Uterus (tissue), 4 donors: ENCODE data around the gene SYNJ2. TPM values are rescaled to one million over a fixed set of nuclear protein-coding genes. Genes with fewer than 3 reads are reported as not detected.

Experiments used
- DNase-seq, 2 donors: peaks; one replicate each; pipeline ENCODE4 v3.0.0-alpha.2; 2019 to 2020
- H3K27ac ChIP-seq, 2 donors: fragments of 200-600 bp; sonication (generic); 1 replicate in 1 of 2; 2 replicates in 1 of 2; pipeline ENCODE4 v1.5.1; 2016 to 2018
- H3K27me3 ChIP-seq, 2 donors: fragments of 200-600 bp; sonication (generic); one replicate each; pipeline ENCODE4 v1.5.1; 2018 to 2019; ENCODE audit warnings: control low read depth in 1 of 2
- H3K36me3 ChIP-seq, 2 donors: fragments of 200-600 bp; sonication (generic); one replicate each; pipeline ENCODE4 v1.5.1; 2019; ENCODE audit warnings: control low read depth in 1 of 2
- H3K4me1 ChIP-seq, 2 donors: fragments of 200-600 bp; sonication (generic); one replicate each; pipeline ENCODE4 v1.5.1; 2018 to 2019; ENCODE audit warnings: control low read depth in 1 of 2
- H3K4me3 ChIP-seq, 2 donors: fragments of 200-600 bp; sonication (generic); 1 replicate in 1 of 2; 2 replicates in 1 of 2; pipeline ENCODE4 v1.5.1; 2018 to 2019; ENCODE audit warnings: mild to moderate bottlenecking in 1 of 2
- H3K9me3 ChIP-seq, 2 donors: fragments of 200-600 bp; sonication (generic); one replicate each; pipeline ENCODE4 v1.5.1; 2019; ENCODE audit warnings: control low read depth in 1 of 2
- CTCF ChIP-seq, 4 experiments: fragments of 200-600 bp in 2 of 4; fragments of 450-650 bp in 2 of 4; sonication (generic) in 2 of 4; IDR thresholded peaks; one replicate each; pipeline ENCODE4 v1.5.1; 2016 to 2019; ENCODE audit warnings: antibody characterized with exemption in 4 of 4, mild to moderate bottlenecking in 2 of 4, moderate library complexity in 1 of 4
- POLR2A ChIP-seq, 2 donors: fragments of 450-650 bp; IDR thresholded peaks; one replicate each; pipeline ENCODE4 v1.6.1; 2016; ENCODE audit warnings: antibody characterized with exemption in 2 of 2, mild to moderate bottlenecking in 1 of 2, moderate library complexity in 1 of 2
- intact Hi-C: fragments of 100-400 bp; cut with DNase I; formaldehyde crosslinking; loops from one replicate; pipeline ENCODE4 v1.15.1; 2023; ENCODE audit warnings: low total_unique reads
- total RNA-seq, 4 donors: library from RNA; depleted of rRNA in 3 of 4; stranded (reverse); fragments of >200 nt in 3 of 4; gene quantifications; one replicate each; pipeline versions ENCODE4 v1.1.0 to v1.2.4, GENCODE V29; 2014 to 2023
- donor health status: DM: yes; HTN: yes; CAD: no.

The SYNJ2 gene
- total RNA-seq, 4 donors from 2014 or later, result 9.5 to 32.2 (median 13.5) TPM

DNA sequence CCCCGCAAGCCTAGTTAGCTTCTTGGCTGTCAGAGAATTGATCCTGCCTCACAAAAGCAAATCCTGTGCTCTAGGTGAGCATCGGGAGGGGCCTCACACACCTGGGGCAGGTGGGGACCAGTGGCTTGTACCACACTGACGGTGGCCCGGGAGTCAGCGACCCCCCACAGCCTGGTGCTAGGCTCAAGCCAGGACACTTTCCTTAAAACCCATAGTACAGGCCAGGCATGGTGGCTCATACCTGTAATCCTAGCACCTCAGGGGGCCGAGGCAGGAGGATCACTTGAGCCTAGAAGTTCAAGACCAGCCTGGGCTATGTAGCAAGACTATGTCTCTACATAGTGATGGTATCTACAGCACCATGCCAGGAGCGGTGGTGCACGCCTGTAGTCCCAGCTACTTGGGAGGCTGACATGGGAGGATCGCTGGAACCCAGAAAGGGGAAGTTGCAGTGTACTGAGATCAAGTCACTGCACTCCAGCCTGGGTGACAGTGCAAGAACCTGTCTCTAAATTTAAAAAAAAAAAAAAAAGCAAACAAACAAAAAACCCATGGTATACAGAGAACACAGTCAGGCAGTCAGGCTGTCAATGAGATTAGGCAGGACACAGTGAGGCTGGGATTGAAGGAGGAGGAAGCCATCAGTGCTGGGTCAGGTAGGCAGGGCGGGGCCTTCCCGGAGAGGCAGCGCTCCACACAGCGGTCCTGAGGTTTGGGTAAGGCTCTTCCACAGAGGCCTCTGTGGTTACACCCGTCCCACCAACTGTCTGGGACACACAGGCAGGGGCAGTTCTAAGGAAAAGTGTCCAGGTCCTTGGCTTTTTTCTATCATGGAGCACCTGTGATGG, 41.3 kb downstream of the SYNJ2 start:
- Histone ChIP-seq H3K9me3 (no peaks in the 10 kb centered on the region), H3K4me1 (peaks cover 7 to 19% of the 10 kb centered on the region in 2 donors), H3K27ac (no peak overlapping the region), H3K27me3 (no peaks in the 10 kb centered on the region), H3K36me3 (no peaks in the 10 kb centered on the region), H3K4me3 (no peak overlapping the region)
- no peak for TF ChIP-seq CTCF (IDR thresholded peaks at IDR 0.05)
- no peak for TF ChIP-seq POLR2A (IDR thresholded peaks at IDR 0.05)
- no peak for DNase-seq
- intact Hi-C loops, result no loop called here

GRCh38 chr6:158023597-158023939, 41.9 kb downstream of the SYNJ2 start:
- DNase-seq, result no peak
- Histone ChIP-seq H3K9me3 (no peaks in the 10 kb centered on the region), H3K36me3 (no peaks in the 10 kb centered on the region), H3K27me3 (no peaks in the 10 kb centered on the region), H3K27ac (no peak overlapping the region), H3K4me1 (peaks cover 7 to 25% of the 10 kb centered on the region in 2 donors), H3K4me3 (no peak overlapping the region)
- TF ChIP-seq POLR2A (IDR thresholded peaks at IDR 0.05) (no peak), CTCF (IDR thresholded peaks at IDR 0.05) (no peak)
- intact Hi-C loops, result no loop called here

GRCh38 chr6:158024566-158025297, 43.1 kb downstream of the SYNJ2 start:
- no peak for DNase-seq
- Histone ChIP-seq H3K4me1 (peaks cover 7 to 25% of the 10 kb centered on the region in 2 donors), H3K27ac (no peak overlapping the region), H3K36me3 (no peaks in the 10 kb centered on the region), H3K9me3 (no peaks in the 10 kb centered on the region), H3K4me3 (no peak overlapping the region), H3K27me3 (no peaks in the 10 kb centered on the region)
- intact Hi-C loops, result no loop called here
- TF ChIP-seq CTCF (IDR thresholded peaks at IDR 0.05), result no peak
- no peak for TF ChIP-seq POLR2A (IDR thresholded peaks at IDR 0.05)

DNA sequence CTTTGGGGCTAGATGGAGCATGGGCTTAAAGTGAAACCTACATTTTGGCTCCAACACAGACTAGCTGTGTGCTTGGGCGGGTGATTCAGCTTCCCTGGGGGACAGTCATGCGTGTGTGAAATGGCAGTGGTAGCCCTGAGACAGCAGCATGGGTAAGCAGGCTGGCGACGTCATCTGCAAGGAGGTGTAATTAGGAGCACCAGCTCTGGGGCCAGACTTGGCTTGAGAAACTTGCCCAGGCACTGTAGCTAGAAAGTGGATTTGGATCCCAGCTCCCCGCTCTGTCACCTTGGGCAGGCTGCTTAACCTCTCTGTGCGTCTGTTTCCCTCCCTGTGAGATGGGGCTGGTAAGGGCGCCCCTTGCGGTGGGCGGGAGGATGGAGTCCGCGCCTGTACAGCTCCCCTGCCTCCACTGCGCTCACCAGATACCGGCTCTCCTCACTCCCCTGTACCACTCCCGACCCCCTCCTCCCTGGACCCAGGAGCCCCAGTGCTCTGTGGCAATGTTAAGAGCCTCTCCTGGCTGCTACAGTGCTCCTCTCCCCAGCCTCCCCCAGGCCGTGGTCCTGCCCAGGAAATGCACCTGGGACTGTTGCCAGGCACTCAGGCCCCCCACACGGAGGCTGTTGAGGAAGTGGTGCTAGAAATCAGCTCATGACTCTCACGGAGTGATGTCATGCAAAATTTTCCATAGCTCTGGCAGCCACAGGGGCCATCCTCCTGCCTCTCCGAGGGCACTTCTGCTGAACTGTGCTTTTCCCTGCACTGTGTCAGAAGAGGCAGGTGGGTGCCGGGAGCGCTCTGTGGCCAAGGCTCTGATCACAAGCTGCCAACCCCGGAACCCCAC, 44.6 kb downstream of the SYNJ2 start:
- DNase-seq, result peak; percentile 96
- Histone ChIP-seq H3K4me1 (peaks cover 7 to 25% of the 10 kb centered on the region in 2 donors), H3K27ac (peak overlapping the region; percentile 89 to 97), H3K36me3 (no peaks in the 10 kb centered on the region), H3K9me3 (no peaks in the 10 kb centered on the region), H3K27me3 (no peaks in the 10 kb centered on the region), H3K4me3 (no peak overlapping the region)
- no peak for TF ChIP-seq POLR2A (IDR thresholded peaks at IDR 0.05)
- peak; percentile 52 to 69 (median 58) for TF ChIP-seq CTCF (IDR thresholded peaks at IDR 0.05)
- intact Hi-C loops, result no loop called here
